ENCODE measurements around the gene ADGRD1.
A peak's percentile ranks its signal among the peaks of the same experiment; 100 is the strongest.

Gene ADGRD1

DNA sequence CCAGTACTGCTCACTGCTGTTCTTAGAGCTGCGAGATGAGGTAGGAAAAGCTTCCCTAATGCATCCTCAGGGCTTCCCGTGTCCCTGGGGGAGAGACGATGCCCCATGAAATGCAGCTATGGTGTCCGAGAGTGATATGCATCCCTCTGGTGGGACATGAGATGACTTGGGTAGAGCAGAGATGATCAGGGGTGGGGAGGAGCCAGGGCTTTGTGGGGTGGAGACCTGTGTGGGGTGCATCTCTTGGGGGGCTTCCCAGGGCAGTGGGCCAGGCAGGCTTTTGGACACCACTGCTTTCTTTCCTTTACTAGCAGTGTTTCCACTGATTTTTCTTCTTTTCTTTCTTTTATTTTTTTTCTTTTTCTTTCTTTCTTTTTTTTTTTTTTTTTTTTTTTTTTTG, 147.3 kb downstream of the ADGRD1 start:
- no peak for DNase-seq (ENCODE audit: low read depth in 2 of 3, low spot score in 1 of 3)

DNA sequence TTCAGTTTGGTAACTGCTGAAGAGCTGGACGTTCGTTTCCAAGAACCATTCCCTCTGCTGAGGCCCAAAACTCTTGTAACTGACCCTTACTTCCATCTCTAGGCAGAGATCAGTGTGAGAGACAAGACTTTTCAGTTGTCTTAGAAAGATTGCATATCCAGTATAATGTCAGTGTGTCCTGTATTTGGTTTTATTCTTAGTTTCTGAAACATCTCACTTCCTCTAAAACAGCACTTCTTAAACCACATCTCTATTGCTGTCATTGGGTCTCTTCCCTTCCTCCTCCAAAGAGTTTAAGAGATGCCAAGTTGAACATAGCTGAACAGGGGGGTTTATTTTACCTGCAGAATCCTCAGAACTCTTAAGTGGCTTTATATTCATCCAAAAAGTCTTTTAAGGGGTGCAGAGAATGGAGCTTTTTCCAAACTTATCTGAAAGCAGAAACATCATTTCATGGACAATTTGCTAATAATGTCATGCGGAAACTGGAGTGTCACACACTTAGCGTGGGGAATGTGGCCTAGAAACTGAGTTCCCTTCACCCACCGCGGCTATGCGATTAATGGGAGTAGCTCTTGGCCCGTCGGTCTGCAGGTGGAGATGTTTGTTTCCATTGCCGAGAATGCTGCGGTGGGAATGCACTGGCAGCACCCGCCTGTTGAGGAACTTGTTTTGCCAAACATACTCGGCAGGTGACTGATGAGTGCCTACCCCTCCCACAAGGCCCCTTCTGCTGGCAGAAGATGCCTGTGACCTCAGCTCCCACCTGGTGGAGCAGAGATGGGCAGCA, 148.2 kb downstream of the ADGRD1 start:
- no peak for DNase-seq (ENCODE audit: low read depth in 2 of 3, low spot score in 1 of 3)

DNA sequence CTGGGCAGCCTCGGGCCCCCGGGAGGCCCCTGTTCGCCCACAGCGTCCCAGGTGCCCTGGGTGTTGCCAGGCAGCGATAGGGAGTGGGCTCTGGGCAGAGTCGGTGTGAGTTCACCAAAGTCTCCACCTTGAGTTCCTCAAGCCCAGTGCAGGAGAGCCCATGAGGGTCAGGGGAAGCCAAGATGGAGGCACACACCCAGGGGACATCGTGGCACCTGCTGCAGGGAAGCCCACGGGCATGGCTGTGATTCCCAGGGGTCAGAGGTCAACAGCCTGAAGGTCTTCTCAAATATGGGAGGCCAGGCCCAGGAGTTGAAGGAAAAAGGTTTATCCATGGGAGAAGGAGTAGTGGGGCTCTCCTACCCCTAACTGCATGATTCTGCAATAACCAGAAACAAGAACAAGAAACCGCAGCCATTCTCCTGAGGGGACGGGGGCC, 148.8 kb downstream of the ADGRD1 start:
- DNase-seq (ENCODE audit: low read depth in 2 of 3, low spot score in 1 of 3) = no peak

DNA sequence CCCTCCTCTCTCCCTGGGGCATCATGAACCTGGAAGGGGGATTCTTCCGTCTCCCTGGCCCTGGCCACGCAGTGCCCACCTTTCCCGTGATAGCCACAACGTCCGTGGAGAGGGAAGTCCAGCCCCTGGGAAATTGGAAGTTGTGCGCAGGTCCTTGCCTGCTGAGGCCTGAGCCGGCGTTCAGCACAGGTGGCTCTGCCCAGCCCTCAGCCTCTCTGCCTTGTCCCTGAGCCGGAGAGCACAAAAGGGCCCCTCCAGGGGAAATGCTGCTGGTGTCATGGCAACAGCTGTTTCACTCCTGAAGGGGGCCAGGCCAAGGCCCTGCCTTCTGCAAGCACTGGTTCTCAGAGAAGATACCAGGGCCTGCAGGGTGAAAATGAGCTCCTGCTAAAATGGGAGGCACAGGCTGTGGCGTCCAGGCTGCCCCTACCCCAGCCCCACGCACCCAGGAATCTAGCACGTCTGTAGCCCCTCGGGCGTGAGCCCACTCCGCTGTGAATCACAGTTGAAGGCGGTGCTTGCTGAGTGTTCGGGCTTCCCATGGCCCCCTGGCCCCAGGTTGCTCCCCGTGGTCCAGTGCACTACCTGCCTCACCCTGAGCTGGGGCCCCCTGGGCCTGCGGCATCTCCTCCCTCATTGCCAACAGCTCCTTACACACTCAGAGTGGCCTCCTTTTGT, 149.4 kb downstream of the ADGRD1 start:
- DNase-seq (ENCODE audit: low read depth in 2 of 3, low spot score in 1 of 3) = no peak

DNA sequence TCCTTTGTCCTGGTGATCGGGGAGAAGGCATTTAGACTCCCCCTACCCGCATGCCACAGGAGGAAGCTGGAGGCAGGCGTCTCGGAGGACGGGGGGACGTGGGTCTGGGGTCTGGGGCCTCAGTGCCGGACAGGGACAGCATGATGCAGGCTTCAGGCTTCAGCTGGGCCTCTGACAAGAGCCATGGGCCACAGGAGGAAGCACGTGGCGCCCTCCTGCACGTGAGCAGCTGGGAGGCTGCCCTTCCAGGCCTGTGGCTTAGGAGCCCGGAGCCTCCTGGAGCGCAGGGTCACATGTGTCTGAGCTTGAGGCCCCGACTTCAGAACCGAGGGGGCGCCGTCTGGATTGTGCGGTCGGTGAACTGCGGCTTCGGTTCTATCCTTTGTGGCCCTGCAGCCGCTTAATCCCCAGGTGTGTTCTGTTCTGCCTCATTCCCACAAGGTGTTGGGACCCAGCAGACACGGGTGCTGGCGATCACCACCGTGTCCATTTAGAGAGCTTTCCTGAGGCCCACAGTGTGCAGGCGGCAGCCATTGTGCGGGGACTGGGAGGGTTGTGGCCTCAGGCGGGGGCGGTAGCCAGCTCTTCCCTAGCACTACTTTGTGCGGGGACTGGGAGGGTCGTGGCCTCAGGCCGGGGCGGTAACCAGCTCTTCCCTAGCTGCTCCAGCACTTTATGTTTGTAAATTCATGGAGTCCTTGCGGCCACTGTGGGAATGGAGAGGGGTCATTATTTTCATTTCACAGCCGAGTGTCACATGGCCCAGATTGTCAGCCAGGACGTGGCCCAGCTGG, 150.2 kb downstream of the ADGRD1 start:
- no peak for DNase-seq (ENCODE audit: low read depth in 2 of 3, low spot score in 1 of 3)

DNA sequence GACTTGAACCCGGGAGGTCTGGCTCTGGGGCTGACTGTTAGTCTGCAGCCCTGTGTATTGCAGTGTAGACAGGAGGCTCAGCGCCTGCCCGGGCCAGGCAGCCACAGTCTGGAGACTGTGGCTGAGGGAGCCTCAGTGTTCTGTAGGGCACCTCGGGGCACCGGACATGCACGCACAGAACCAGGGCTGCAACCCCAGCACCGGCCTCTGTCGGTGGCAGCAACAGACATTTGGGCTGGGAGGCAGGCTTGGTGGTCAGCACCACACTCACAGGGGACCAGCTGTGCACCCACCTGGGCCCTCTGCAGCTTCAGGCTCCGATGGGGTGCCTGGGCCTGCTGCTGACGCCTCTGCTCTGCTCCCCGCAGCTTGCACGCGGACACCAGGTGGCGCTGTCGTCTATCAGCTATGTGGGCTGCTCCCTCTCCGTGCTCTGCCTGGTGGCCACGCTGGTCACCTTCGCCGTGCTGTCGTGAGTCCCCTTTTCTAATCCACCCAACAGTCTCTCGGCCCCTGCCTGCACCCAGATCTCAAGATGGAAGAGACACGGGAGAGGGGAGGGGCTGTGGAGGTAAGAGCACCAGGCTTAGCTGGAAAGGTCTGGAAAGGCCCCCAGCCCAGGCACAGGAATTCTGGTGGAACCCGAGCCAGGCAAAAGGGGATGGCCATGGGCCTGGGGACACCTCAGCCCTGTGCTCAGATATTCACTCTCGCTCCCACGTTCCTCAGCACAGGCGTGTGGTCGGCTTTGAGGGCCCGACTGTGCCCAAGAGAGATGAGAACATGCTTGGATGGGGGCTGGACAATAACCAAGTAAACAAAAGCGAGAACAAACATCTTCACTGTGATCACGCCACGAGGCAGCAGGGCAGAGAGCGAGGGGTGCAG, 151.0 kb downstream of the ADGRD1 start:
- peak; percentile 77 to 85 (median 82) for DNase-seq (ENCODE audit: low read depth in 2 of 3, low spot score in 1 of 3)

DNA sequence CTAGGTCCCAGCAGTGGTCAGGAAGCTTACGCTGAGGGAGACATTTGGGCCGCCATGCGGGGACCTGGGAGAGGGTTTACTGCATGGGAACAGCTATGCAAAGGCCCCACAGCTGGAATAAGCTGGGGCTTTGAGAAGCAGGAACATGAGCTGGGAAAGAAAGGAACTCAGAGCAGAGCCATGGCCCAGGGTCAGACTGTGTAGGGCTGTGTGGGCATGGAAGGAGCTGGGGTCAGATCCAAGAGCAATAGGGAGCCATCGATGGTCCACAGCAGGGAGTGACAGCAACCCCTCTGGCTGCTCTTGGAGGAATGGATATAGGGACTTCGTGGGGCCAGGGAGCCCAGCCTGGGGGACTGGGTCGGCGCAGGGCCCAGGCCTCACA, 151.6 kb downstream of the ADGRD1 start:
- no peak for DNase-seq (ENCODE audit: low read depth in 2 of 3, low spot score in 1 of 3)

DNA sequence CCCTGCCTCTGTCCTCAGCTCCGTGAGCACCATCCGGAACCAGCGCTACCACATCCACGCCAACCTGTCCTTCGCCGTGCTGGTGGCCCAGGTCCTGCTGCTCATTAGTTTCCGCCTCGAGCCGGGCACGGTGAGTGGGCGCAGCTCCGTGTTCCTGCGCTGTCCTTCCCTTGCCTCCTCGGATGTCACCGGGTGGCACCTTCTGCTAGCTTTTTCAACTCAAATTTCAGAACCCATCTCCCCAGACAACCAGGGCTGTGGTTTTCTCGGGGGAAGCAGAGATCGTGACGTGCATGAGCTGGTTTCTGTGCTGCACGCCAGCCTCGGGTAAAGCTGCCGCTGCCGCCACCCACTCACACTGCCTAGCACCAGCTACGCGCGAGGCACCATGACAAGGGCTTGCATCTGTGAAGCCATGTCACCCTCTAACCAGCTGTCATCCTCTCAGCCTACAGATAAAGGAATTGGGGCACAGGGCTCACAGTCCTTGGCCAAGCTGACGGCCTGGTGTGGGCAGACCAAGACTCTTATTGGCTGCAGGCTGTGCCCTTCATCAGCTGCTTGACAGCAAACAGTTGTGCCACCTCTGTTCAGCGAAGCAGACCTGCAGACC, 152.1 kb downstream of the ADGRD1 start:
- DNase-seq (ENCODE audit: low read depth in 2 of 3, low spot score in 1 of 3) = peak; percentile 53 to 67 (median 64)

DNA sequence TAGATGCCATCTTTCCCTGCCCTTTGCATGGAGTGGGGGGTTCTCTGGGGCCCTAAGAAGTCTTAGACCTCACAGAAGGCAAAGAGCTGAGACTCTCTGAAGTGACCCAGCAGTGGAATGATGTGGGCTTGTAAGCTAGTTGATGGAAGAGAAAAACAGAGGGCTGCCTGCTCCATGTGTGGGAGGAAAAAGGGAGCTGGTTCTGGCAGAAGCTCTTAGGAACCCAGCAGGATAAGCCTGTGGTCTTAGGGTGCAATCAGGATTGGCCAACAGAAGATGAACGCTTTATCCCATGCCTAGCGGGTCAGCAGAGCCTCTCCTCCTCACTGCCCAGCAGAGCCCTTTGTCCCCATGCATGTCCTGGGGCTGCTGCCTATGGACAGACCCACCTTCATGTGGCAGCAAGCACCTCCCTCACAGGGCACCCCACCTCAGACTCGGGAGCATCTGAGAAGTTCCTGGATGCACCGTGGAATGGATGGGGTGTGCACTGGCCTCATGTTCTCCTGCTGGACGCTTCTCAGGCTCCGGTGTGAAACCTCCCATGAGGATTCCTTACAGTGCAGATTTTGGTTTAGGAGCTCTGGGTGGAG, 152.7 kb downstream of the ADGRD1 start:
- DNase-seq (ENCODE audit: low read depth in 2 of 3, low spot score in 1 of 3) = no peak

DNA sequence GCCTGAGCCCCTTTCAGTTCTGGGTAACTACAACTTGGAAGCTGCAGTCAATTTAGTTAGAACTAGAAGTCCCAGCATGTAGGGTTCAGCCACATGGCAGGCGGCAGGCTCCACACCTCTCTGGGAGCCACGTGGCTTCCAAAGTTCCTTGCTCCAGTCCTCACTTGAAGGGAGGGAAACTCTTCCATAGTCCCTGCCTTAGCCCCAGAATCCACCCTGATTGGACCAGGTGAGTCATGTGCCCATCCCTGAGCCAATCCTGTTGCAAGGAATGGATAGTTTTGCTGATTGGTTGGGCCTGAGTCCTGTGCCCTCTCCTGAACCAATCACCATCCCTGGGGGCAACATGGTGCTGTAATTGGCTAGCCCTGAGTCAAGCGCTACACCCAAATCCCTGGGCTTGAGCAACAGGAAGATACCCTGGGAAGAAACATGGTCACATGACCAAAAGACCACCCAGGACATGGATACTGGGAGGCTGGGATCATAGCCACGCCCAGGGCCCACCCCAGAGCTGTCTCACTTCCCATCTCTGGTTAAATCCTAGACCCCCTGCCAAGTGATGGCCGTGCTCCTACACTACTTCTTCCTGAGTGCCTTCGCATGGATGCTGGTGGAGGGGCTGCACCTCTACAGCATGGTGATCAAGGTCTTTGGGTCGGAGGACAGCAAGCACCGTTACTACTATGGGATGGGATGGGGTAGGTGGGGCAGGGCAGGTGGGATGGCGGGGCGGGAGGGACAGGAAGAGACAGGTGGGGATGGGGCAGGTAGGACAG, 154.7 kb downstream of the ADGRD1 start:
- DNase-seq (ENCODE audit: low read depth in 2 of 3, low spot score in 1 of 3) = no peak

DNA sequence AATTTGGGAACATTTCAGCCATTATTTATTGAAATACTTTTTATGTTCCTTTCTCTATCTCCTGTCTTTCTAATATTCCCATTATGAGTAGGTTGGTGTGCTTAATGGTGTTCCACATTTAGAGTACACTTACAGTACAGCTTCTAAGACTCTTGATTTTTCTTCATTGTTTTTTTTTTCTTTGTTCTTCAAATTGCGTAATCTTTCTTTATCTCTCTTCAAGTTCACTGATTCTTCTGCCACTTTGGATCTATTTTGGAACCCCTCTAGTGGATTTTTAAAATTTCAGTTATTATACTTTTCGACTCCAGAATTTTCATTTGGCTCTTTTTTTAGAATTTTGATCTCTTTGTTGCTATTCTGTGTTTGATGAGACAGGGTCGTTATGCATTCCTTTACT, 157.7 kb downstream of the ADGRD1 start:
- DNase-seq (ENCODE audit: low read depth in 2 of 3, low spot score in 1 of 3) = no peak

DNA sequence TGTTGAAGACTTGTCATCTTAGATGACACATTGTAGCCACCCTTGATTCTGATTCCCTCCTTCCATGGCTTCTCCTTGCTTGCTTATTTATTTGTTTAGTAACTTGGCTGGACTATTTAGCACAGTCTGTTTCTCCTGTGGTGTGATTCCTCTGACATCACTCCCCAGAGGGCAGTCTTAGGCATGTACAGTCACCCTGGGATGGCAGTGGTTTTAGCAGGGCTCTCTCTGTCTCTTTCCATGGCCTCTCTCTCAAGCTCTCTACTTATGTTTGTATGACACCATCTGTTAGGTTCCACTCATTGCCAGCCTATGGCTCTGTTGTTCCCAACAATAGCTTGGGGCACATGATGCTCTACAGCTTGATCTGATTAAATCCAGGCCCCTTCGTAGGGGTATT, 158.3 kb downstream of the ADGRD1 start:
- no peak for DNase-seq (ENCODE audit: low read depth in 2 of 3, low spot score in 1 of 3)

DNA sequence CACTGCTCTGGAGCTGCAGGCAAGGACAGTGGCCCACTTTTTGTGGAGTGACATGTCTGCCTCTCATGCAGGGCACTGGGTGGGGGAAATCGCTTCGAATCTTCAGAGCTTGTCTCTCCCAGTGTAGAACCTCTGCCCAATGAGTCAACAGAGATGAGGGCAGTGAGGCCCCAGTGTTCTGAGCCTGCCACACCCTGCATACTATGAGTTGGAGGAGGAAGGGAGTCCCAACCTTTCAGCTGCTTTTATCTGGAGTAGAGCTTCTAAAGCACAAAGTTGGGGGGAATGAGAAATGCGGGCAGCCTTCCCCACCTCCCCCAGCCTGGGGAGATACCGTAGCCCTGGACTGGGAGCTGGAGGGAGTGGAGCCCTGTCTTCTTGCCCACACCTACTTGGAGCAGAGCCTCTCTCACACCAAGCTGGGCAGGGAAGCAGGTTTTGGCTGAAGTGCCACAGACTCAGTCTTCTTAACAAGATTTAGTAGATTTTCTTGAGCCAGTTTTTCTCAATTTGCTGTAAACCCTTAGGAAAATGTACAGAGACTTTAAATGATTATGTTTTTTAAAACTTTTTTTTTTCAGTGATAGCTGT, 159.1 kb downstream of the ADGRD1 start:
- DNase-seq (ENCODE audit: low read depth in 2 of 3, low spot score in 1 of 3) = no peak

DNA sequence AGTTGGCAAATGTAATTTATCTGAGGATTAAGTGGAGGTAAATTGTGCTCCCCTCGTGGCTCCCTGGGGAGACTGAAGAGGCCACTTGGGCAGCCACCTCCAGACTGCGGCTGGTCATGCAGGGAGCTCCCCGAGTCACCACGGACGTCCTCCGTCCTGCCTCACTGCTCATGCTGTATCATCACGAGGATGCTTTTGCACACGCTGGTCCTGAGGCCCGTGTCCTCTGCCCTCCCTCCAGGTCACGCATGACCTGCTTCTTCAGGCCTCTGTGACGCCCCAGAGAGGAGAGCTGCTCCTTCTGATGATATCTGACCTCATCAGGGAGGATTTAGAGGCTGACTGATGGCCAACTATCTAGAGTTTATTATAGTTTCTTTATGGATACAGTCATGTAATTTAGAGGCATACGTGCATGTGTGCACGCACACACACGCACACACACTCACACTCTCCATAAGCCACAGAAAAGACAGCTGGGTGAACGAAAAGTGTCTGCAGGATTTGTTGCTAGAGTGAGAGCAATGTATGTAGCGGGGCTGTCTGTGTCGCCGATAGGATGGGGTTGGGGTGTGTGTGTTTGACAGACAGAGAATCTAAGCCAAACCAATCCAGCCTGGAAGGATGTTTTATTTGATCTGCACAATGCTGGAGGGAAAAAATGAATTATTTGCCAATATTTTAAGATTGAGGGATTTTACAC, 160.0 kb downstream of the ADGRD1 start:
- DNase-seq (ENCODE audit: low read depth in 2 of 3, low spot score in 1 of 3) = no peak

DNA sequence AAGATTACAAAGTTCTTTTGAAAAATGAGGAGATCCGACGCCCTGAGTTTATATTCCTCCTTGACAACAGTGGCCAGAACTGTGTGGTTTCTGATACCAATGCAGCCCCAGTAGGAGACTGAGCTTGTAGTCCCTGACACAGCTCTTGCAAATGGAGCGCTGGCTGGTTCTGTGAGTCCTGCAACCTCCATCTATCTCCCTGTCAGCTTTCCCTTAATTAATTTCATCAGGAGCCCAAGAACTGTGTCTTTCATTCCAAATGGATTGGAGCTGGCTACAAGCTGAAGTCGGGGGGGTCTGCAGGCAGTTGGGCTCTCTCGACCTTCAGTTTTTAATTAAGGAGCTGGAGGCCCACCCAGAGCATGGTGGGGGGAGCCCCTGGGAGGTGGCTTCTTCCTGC, 160.6 kb downstream of the ADGRD1 start:
- no peak for DNase-seq (ENCODE audit: low read depth in 2 of 3, low spot score in 1 of 3)

DNA sequence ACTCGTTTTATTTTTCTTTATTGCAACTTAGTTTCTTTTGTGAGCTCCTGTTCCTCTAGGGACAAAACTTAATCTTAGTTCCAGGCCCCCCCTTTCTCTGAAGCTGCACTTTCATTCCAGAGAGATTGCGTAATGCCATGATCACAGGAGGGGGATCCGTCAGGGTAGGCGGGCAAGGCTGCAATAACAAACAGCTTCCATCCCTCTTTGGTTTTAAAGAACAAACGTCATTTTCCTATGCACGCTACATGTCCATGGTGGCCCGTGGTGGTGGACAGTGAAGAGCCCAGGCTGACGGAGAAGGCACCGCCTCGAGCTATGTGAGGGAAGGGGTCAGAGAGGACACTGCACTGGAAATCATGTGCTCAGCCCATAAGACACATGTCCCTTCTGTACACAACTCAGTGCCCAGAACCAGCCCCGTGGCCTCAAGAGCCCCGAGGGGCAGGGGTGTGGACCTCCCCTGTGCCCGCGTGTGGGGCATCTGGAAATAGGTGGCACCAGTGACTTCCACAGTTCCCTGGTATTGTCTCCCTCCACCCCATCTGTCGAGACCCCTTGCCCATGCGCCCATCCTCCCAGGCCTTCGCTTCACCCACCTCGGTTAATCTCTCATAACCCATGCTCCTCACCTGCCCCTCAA, 161.4 kb downstream of the ADGRD1 start:
- no peak for DNase-seq (ENCODE audit: low read depth in 2 of 3, low spot score in 1 of 3)

DNA sequence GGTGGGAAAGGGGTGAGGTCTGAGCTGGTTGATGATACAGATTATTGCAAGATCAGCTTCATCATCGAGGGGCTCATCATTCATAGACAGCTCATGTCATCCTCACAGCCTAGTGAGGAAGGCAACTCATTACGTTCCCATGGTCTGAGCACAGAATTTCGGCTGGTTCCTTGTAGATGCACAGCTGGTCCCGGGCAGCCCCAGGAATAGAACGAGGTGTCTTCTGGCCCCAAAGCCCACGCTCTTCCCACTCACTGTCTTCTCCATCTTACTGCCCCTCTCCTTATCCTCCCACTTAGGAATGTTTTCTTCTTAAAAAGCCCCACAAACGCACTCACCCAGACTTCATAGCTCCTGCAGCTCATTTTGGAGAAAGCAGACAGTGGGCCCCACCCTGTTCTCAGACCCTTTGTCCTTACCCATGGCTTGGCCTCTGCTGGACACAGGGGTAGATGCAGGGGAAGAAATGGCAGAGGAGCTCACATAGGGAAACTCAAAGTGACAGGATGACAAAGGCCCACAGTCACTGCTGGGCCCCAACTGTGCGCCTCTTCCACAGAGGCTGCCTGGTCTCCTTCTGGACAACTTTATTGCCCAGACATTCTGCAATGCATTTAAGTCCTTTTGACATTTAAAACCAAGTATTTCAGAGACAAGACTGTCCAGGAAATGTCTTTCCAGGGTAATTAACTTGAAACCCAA, 162.2 kb downstream of the ADGRD1 start:
- no peak for DNase-seq (ENCODE audit: low read depth in 2 of 3, low spot score in 1 of 3)

Measured in stimulated activated CD4-positive, alpha-beta T cell treated with anti-CD3 and anti-CD28 coated beads, Interleukin-12 subunit alpha, Interleukin-12 subunit beta, amount 100 ng/mL, for 48 hours (primary cell).